Measurements from ENCODE around the gene SRRM2.

SRRM2 gene

GRCh38 chr16:2741168-2741567, 11.3 kb upstream of the SRRM2 start:
- Mint-ChIP-seq H3K27ac (no peak overlapping the region), H3K9me3 (no peaks in the 10 kb centered on the region)
- DNase-seq: no peak

GRCh38 chr16:2742323-2743006, 10.0 kb upstream of the SRRM2 start:
- Mint-ChIP-seq H3K27ac (no peak overlapping the region), H3K36me3 (ENCODE audit: low read depth) (no peaks in the 10 kb centered on the region), H3K27me3 (no peaks in the 10 kb centered on the region), H3K4me3 (no peak overlapping the region), H3K4me1 (ENCODE audit: low read depth) (no peaks in the 10 kb centered on the region), H3K9me3 (no peaks in the 10 kb centered on the region)
- no peak for DNase-seq

More at GRCh38 chr16:2741168-2741567, 11.3 kb upstream of the SRRM2 start:
- H3K36me3 Mint-ChIP-seq (ENCODE audit: low read depth): no peaks in the 10 kb centered on the region
- no peaks in the 10 kb centered on the region for H3K27me3 Mint-ChIP-seq
- no peaks in the 10 kb centered on the region for H3K4me1 Mint-ChIP-seq (ENCODE audit: low read depth)
- H3K4me3 Mint-ChIP-seq: no peak overlapping the region

- Mint-ChIP-seq H3K4me3 (no peak overlapping the region), H3K36me3 (ENCODE audit: low read depth) (no peaks in the 10 kb centered on the region), H3K9me3 (no peaks in the 10 kb centered on the region), H3K27me3 (no peaks in the 10 kb centered on the region), H3K4me1 (ENCODE audit: low read depth) (no peaks in the 10 kb centered on the region), H3K27ac (no peak overlapping the region)
- DNase-seq: no peak
These were observed 9.2 kb upstream of the SRRM2 start for GRCh38 chr16:2743007-2743810.

- no peak for DNase-seq
- no peak overlapping the region for H3K27ac Mint-ChIP-seq
- H3K4me3 Mint-ChIP-seq: no peak overlapping the region
- no peaks in the 10 kb centered on the region for H3K4me1 Mint-ChIP-seq (ENCODE audit: low read depth)
- no peaks in the 10 kb centered on the region for H3K9me3 Mint-ChIP-seq
- H3K27me3 Mint-ChIP-seq: no peaks in the 10 kb centered on the region
- H3K36me3 Mint-ChIP-seq (ENCODE audit: low read depth): peaks cover 4% of the 10 kb centered on the region
These were observed 7.7 kb upstream of the SRRM2 start for GRCh38 chr16:2744711-2745110.

GRCh38 chr16:2745116-2745890, 7.1 kb upstream of the SRRM2 start:
- no peak for DNase-seq
- no peaks in the 10 kb centered on the region for H3K4me1 Mint-ChIP-seq (ENCODE audit: low read depth)
- H3K4me3 Mint-ChIP-seq: no peak overlapping the region
- H3K36me3 Mint-ChIP-seq (ENCODE audit: low read depth): peaks cover 8% of the 10 kb centered on the region
- H3K27me3 Mint-ChIP-seq: no peaks in the 10 kb centered on the region
- H3K27ac Mint-ChIP-seq: no peak overlapping the region
- no peaks in the 10 kb centered on the region for H3K9me3 Mint-ChIP-seq

GRCh38 chr16:2745961-2746360, 6.5 kb upstream of the SRRM2 start:
- H3K27me3 Mint-ChIP-seq: no peaks in the 10 kb centered on the region
- no peak for DNase-seq
- no peaks in the 10 kb centered on the region for H3K9me3 Mint-ChIP-seq
- H3K4me1 Mint-ChIP-seq (ENCODE audit: low read depth): peaks cover 6% of the 10 kb centered on the region
- peaks cover 14% of the 10 kb centered on the region for H3K36me3 Mint-ChIP-seq (ENCODE audit: low read depth)
- H3K4me3 Mint-ChIP-seq: no peak overlapping the region
- no peak overlapping the region for H3K27ac Mint-ChIP-seq

GRCh38 chr16:2748757-2749455, 3.5 kb upstream of the SRRM2 start:
- H3K9me3 Mint-ChIP-seq: peaks cover 2% of the 10 kb centered on the region
- DNase-seq: no peak
- peaks cover 37% of the 10 kb centered on the region for H3K36me3 Mint-ChIP-seq (ENCODE audit: low read depth)
- H3K4me3 Mint-ChIP-seq: no peak overlapping the region
- H3K27ac Mint-ChIP-seq: no peak overlapping the region
- H3K4me1 Mint-ChIP-seq (ENCODE audit: low read depth): peaks cover 15% of the 10 kb centered on the region
- no peaks in the 10 kb centered on the region for H3K27me3 Mint-ChIP-seq

GRCh38 chr16:2749476-2749875, 3.0 kb upstream of the SRRM2 start:
- Mint-ChIP-seq H3K27ac (no peak overlapping the region), H3K36me3 (ENCODE audit: low read depth) (peaks cover 43% of the 10 kb centered on the region), H3K9me3 (peaks cover 2% of the 10 kb centered on the region), H3K4me1 (ENCODE audit: low read depth) (peaks cover 18% of the 10 kb centered on the region), H3K4me3 (no peak overlapping the region), H3K27me3 (no peaks in the 10 kb centered on the region)
- DNase-seq: no peak

GRCh38 chr16:2749936-2750335, 2.5 kb upstream of the SRRM2 start:
- Mint-ChIP-seq H3K36me3 (ENCODE audit: low read depth) (peaks cover 47% of the 10 kb centered on the region), H3K4me3 (peak overlapping the region; percentile 87), H3K27me3 (no peaks in the 10 kb centered on the region), H3K27ac (no peak overlapping the region), H3K9me3 (peaks cover 2% of the 10 kb centered on the region), H3K4me1 (ENCODE audit: low read depth) (peaks cover 22% of the 10 kb centered on the region)
- DNase-seq: no peak

GRCh38 chr16:2751577-2752034, 832 bp upstream of the SRRM2 start:
- H3K9me3 Mint-ChIP-seq: peaks cover 2% of the 10 kb centered on the region
- H3K27me3 Mint-ChIP-seq: no peaks in the 10 kb centered on the region
- H3K36me3 Mint-ChIP-seq (ENCODE audit: low read depth): peaks cover 62% of the 10 kb centered on the region
- H3K4me1 Mint-ChIP-seq (ENCODE audit: low read depth): peaks cover 37% of the 10 kb centered on the region
- H3K27ac Mint-ChIP-seq: peak overlapping the region; percentile 100
- peak overlapping the region; percentile 87 for H3K4me3 Mint-ChIP-seq
- DNase-seq: peak; percentile 52

GRCh38 chr16:2752850-2753732, 653 bp downstream of the SRRM2 start:
- no peak for DNase-seq
- Mint-ChIP-seq H3K27ac (peak overlapping the region; percentile 100), H3K9me3 (peaks cover 2% of the 10 kb centered on the region), H3K36me3 (ENCODE audit: low read depth) (peaks cover 77% of the 10 kb centered on the region), H3K4me1 (ENCODE audit: low read depth) (peaks cover 51% of the 10 kb centered on the region), H3K4me3 (peak overlapping the region; percentile 87), H3K27me3 (no peaks in the 10 kb centered on the region)

GRCh38 chr16:2753733-2754020, 1.2 kb downstream of the SRRM2 start:
- H3K36me3 Mint-ChIP-seq (ENCODE audit: low read depth): peaks cover 83% of the 10 kb centered on the region
- no peaks in the 10 kb centered on the region for H3K27me3 Mint-ChIP-seq
- peaks cover 2% of the 10 kb centered on the region for H3K9me3 Mint-ChIP-seq
- peak overlapping the region; percentile 88 for H3K27ac Mint-ChIP-seq
- peaks cover 52% of the 10 kb centered on the region for H3K4me1 Mint-ChIP-seq (ENCODE audit: low read depth)
- peak overlapping the region; percentile 87 for H3K4me3 Mint-ChIP-seq
- DNase-seq: no peak

- peaks cover 61% of the 10 kb centered on the region for H3K4me1 Mint-ChIP-seq (ENCODE audit: low read depth)
- H3K9me3 Mint-ChIP-seq: peaks cover 2% of the 10 kb centered on the region
- H3K4me3 Mint-ChIP-seq: peak overlapping the region; percentile 87
- no peak for DNase-seq
- H3K36me3 Mint-ChIP-seq (ENCODE audit: low read depth): peaks cover 91% of the 10 kb centered on the region
- peak overlapping the region; percentile 88 for H3K27ac Mint-ChIP-seq
- H3K27me3 Mint-ChIP-seq: no peaks in the 10 kb centered on the region
These were observed 2.7 kb downstream of the SRRM2 start for GRCh38 chr16:2755158-2755557.
